Measurements from ENCODE around the gene TMUB2.

Gene TMUB2

GRCh38 chr17:44241106-44241624, 54.4 kb downstream of the TMUB2 start:
- no peak for TF ChIP-seq PAX5 (IDR thresholded peaks at IDR 0.05; ENCODE audit: insufficient read depth, low read length, severe bottlenecking)
- TF ChIP-seq POU2F2 (IDR thresholded peaks at IDR 0.05; ENCODE audit: low read depth, low read length) = no peak
- TF ChIP-seq POLR2A (IDR thresholded peaks at IDR 0.05; ENCODE audit: low read depth, low read length) = no peak
- no peak for TF ChIP-seq POLR2AphosphoS5 (IDR thresholded peaks at IDR 0.05; ENCODE audit: low read depth, low read length)
- TF ChIP-seq SPI1 (IDR thresholded peaks at IDR 0.05; ENCODE audit: low read depth, low read length) = no peak
- TF ChIP-seq TAF1 (IDR thresholded peaks at IDR 0.05; ENCODE audit: low read depth, low read length) = no peak
- DNase-seq (ENCODE audit: insufficient read length, low spot score) (no peak), FAIRE-seq (no peak)

Data from GM12891 (cell line).